Large intestine (tissue), 3 donors: Measurements from ENCODE around the gene NREP. TPM values are rescaled to one million over a fixed set of nuclear protein-coding genes. Genes with fewer than 3 reads are reported as not detected.

Experiments used
- DNase-seq, 2 donors: peaks; one replicate each; pipeline versions ENCODE4 v3.0.0 to v3.0.0-alpha.2; 2013
- H3K27ac ChIP-seq: one replicate; pipeline ENCODE4 v1.5.1; 2013; ENCODE audit warnings: low read length
- H3K27me3 ChIP-seq: 2 replicates; pipeline ENCODE4 v1.6.1; 2013; ENCODE audit warnings: low read length; ENCODE audit not compliant: control insufficient read depth, insufficient read depth
- H3K36me3 ChIP-seq: 2 replicates; pipeline ENCODE4 v1.6.1; 2013; ENCODE audit warnings: low read length; ENCODE audit not compliant: control insufficient read depth, insufficient read depth
- H3K4me1 ChIP-seq: one replicate; pipeline ENCODE4 v1.6.1; 2013; ENCODE audit warnings: low read length; ENCODE audit not compliant: control insufficient read depth, insufficient read depth
- H3K4me3 ChIP-seq: one replicate; pipeline ENCODE4 v1.5.1; 2013; ENCODE audit warnings: low read length
- H3K9me3 ChIP-seq: one replicate; pipeline ENCODE4 v1.6.1; 2013; ENCODE audit warnings: mild to moderate bottlenecking, low read depth, low read length, moderate library complexity; ENCODE audit not compliant: control insufficient read depth
- WGBS: methylation state at CpG from one replicate; pipeline ENCODE4 v1.1.5; 2013; ENCODE audit warnings: low lambda C conversion rate; ENCODE audit not compliant: insufficient coverage; 5-methylcytosine and 5-hydroxymethylcytosine counted together
- polyA plus RNA-seq: library from polyadenylated mRNA; unstranded; fragments of 120-200 nt; gene quantifications from one replicate; pipeline ENCODE4 v1.2.1, GENCODE V29; 2013

The NREP gene
- polyA plus RNA-seq, 1 donor, result 246 TPM

- WGBS, result no CpG with 5 or more reads among the region's 3 CpGs
- Histone ChIP-seq H3K36me3 (no peaks in the 10 kb centered on the region), H3K9me3 (no peaks in the 10 kb centered on the region), H3K27me3 (no peaks in the 10 kb centered on the region), H3K27ac (no peak overlapping the region), H3K4me1 (no peaks in the 10 kb centered on the region), H3K4me3 (no peak overlapping the region)
- DNase-seq, result no peak
These were observed 53.3 kb downstream of the NREP start for GRCh38 chr5:111703662-111704061.

GRCh38 chr5:111699976-111700375, 57.0 kb downstream of the NREP start:
- no peaks in the 10 kb centered on the region for H3K9me3 ChIP-seq
- no peak overlapping the region for H3K4me3 ChIP-seq
- no peaks in the 10 kb centered on the region for H3K36me3 ChIP-seq
- no peaks in the 10 kb centered on the region for H3K27me3 ChIP-seq
- WGBS, result no CpG with 5 or more reads among the region's 6 CpGs
- H3K4me1 ChIP-seq, result no peaks in the 10 kb centered on the region
- no peak overlapping the region for H3K27ac ChIP-seq
- DNase-seq, result no peak

DNA sequence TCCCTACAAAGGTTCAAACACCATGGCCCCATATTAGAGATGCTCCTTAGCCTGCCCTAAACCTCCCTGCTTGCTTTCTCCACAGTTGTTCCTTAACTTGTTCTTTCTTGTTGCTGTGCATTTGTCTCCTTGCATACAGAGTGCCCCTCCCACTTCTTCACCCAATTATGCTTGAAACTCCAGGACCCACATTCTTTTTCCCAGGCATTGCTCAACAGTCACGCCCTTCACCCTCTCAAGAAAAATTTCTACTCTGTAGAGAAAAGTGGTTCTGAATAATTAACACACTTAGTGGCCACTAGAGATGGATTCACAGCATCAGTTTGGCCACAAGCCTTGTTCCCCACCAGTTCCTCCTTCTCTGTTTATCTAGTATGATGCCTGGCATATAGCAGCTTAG, 57.7 kb downstream of the NREP start:
- Histone ChIP-seq H3K4me3 (no peak overlapping the region), H3K27ac (no peak overlapping the region), H3K9me3 (no peaks in the 10 kb centered on the region), H3K27me3 (peaks cover 2% of the 10 kb centered on the region), H3K36me3 (no peaks in the 10 kb centered on the region), H3K4me1 (no peaks in the 10 kb centered on the region)
- WGBS, result no CpG with 5 or more reads among the region's 1 CpG
- no peak for DNase-seq

GRCh38 chr5:111697881-111698757, 58.9 kb downstream of the NREP start:
- no peak for DNase-seq
- Histone ChIP-seq H3K4me3 (no peak overlapping the region), H3K4me1 (no peaks in the 10 kb centered on the region), H3K27me3 (peaks cover 2% of the 10 kb centered on the region), H3K9me3 (no peaks in the 10 kb centered on the region), H3K27ac (no peak overlapping the region), H3K36me3 (no peaks in the 10 kb centered on the region)
- WGBS, result no CpG with 5 or more reads among the region's 6 CpGs

DNA sequence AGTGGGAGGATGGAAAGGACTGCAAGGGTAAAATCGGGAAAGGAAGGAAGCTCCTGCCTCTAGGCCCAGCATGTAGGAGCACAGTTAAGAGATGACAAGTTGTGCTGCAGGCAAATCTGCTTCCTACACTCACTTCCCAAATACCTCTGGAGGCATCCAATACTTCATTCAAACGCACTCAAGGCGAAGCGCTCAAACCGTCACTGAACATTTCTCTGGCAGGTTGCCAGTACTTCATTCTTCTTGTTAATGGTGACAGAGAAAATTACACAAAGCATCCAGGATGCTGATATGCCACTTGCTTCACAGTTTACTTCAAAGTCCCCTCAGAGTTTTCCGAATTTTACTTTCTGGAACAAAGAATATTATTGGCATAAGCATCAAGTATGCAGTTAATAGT, 59.8 kb downstream of the NREP start:
- Histone ChIP-seq H3K4me3 (no peak overlapping the region), H3K27ac (no peak overlapping the region), H3K27me3 (peaks cover 2% of the 10 kb centered on the region), H3K36me3 (no peaks in the 10 kb centered on the region), H3K9me3 (no peaks in the 10 kb centered on the region), H3K4me1 (no peaks in the 10 kb centered on the region)
- 68% methylated on average over 6 of the region's 6 CpGs for WGBS
- DNase-seq, result no peak

DNA sequence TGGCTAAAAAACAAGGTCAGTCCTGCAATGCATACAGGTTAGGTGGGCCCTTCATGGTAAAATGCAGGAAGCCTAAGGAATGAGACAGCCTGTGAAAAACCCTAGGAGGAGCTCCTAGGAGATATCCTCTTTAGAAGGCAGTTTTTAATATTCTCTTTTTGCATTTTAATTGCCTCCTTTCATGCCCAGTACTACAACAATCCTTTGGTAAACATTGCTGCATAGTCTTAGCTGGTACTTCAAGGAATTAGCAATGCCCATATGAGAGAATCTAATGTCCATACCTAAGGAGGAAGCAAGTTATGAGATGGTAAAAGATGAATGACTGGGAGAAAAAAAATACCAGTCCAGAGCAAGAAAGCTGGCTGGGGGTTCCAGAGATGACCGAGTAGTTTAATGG, 61.0 kb downstream of the NREP start:
- H3K27ac ChIP-seq, result no peak overlapping the region
- H3K36me3 ChIP-seq, result no peaks in the 10 kb centered on the region
- no peaks in the 10 kb centered on the region for H3K4me1 ChIP-seq
- no peaks in the 10 kb centered on the region for H3K9me3 ChIP-seq
- peaks cover 2% of the 10 kb centered on the region for H3K27me3 ChIP-seq
- WGBS, result no CpG with 5 or more reads among the region's 1 CpG
- no peak overlapping the region for H3K4me3 ChIP-seq
- no peak for DNase-seq

- WGBS, result 100% methylated on average over 1 of the region's 1 CpG
- peaks cover 2% of the 10 kb centered on the region for H3K27me3 ChIP-seq
These were observed 62.9 kb downstream of the NREP start for GRCh38 chr5:111694133-111694532.

DNA sequence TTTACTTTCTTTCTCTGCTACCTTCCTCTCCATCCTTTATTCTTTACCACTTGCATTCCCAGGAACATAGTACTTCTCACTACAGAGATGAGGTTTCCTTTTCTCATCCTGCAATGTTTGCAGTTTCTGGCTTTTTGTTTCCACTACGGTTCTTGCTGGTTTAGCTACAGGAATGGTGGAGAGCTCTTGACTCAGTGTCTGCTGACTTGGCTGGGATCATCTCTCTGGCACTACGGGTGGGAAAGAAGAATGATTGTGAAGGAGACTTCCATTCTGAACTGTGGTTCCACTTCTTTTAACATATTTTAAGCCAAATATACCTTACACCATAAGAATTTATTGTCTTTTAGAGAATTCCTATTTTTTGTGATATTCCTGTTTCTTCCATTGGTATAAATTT, 65.1 kb downstream of the NREP start:
- H3K36me3 ChIP-seq, result no peaks in the 10 kb centered on the region
- H3K4me3 ChIP-seq, result no peak overlapping the region
- no CpG with 5 or more reads among the region's 2 CpGs for WGBS
- peaks cover 2% of the 10 kb centered on the region for H3K27me3 ChIP-seq
- H3K27ac ChIP-seq, result no peak overlapping the region
- DNase-seq, result no peak
- peaks cover 6% of the 10 kb centered on the region for H3K4me1 ChIP-seq
- no peaks in the 10 kb centered on the region for H3K9me3 ChIP-seq

More at GRCh38 chr5:111694133-111694532, 62.9 kb downstream of the NREP start:
- Histone ChIP-seq H3K36me3 (no peaks in the 10 kb centered on the region), H3K27ac (no peak overlapping the region), H3K4me3 (no peak overlapping the region), H3K9me3 (no peaks in the 10 kb centered on the region), H3K4me1 (peaks cover 3% of the 10 kb centered on the region)
- DNase-seq, result no peak

- Histone ChIP-seq H3K36me3 (no peaks in the 10 kb centered on the region), H3K4me1 (peaks cover 6% of the 10 kb centered on the region), H3K27ac (no peak overlapping the region), H3K9me3 (no peaks in the 10 kb centered on the region), H3K4me3 (no peak overlapping the region), H3K27me3 (peaks cover 2% of the 10 kb centered on the region)
- DNase-seq, result no peak
- WGBS, result no CpG with 5 or more reads among the region's 3 CpGs
These were observed 65.5 kb downstream of the NREP start for GRCh38 chr5:111691508-111691907.

DNA sequence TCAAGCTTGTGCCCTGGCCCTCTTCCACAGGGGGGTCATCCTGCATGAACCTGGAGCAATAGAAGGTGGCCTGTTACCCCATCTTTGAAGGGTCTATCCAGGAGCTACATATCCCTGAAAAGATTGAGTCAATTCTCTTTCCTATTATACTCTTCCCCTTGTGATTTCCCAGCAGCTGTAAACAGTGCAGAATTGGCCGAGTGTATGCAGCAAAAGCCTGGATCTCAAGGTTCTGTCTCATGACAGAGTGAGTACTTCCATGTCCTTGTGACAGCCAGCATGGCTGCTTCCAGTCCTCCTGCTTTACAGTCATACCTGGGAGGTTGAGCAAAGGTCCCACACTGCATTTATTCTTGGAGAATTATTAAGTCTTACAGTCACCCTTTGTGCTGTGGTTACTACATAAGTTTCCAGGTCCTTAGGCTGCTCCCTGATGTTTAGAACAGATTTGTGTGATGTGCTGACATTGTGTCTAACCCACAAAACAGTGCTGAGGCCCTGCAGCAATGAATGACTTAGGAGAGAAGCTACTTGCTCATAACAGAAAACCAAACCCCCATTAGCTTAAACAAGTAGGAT, 67.5 kb downstream of the NREP start:
- no peaks in the 10 kb centered on the region for H3K36me3 ChIP-seq
- peak; percentile 71 to 72 for DNase-seq
- peaks cover 6% of the 10 kb centered on the region for H3K4me1 ChIP-seq
- H3K9me3 ChIP-seq, result no peaks in the 10 kb centered on the region
- no peaks in the 10 kb centered on the region for H3K27me3 ChIP-seq
- WGBS, result no CpG with 5 or more reads among the region's 1 CpG
- H3K4me3 ChIP-seq, result no peak overlapping the region
- H3K27ac ChIP-seq, result peak overlapping the region; percentile 70
